HepG2 (cell line): Measurements from ENCODE around the gene CPE. TPM values are rescaled to one million over a fixed set of nuclear protein-coding genes. Genes with fewer than 3 reads are reported as not detected.

Experiments
- ATAC-seq: fragments of 200-7000 bp; cut with Tn5 transposase; 3 replicates; pipeline ENCODE4 v1.9.1; 2020; ENCODE audit warnings: mild to moderate bottlenecking, moderate library complexity
- BruUV-seq: library from RNA; stranded (reverse); fragments of 400-500 nt; replicated peaks from 2 replicates; lab custom pipeline; 2021; lab: Mats Ljungman, UMichigan
- CTCF ChIA-PET: fragments of 300-600 bp; formaldehyde crosslinking; extraction: SDS; loops from one replicate; lab custom pipeline; 2021; ENCODE audit warnings: low total read pairs, inconsistent platforms, low intra/inter-chr PET ratio; lab: Yijun Ruan, JAX
- POLR2A ChIA-PET: fragments of 350-600 bp; sonication (Branson Sonifier 250); formaldehyde crosslinking; loops from one replicate; lab custom pipeline; 2020; ENCODE audit warnings: antibody characterized with exemption, inconsistent platforms; lab: Yijun Ruan, JAX
- DNase-seq: peaks from one replicate; pipeline ENCODE4 v3.0.0-alpha.2; 2015; ENCODE audit warnings: low spot score
- FAIRE-seq: peaks from 3 replicates; lab custom pipeline; 2011; peaks lifted over from hg19 to GRCh38; lab: Jason Lieb, UNC
- H2AFZ ChIP-seq: one replicate; pipeline ENCODE4 v1.6.1; 2011; ENCODE audit warnings: low read length, inconsistent platforms
- H3K27ac ChIP-seq: fragments of 300-600 bp; 3 replicates; pipeline ENCODE4 v1.8.0; 2011; ENCODE audit warnings: mixed run types, mild to moderate bottlenecking, mixed read lengths, low read length, inconsistent platforms; ENCODE audit not compliant: insufficient read depth; ENCODE audit errors: extremely low read length
- H3K27me3 ChIP-seq, 2 experiments: fragments of 200-600 bp in 1 of 2; 2 replicates in 1 of 2; 3 replicates in 1 of 2; pipeline versions ENCODE4 v1.6.0 to v1.8.0; 2011; ENCODE audit warnings: low read length in 2 of 2, mild to moderate bottlenecking in 2 of 2, moderate library complexity in 2 of 2, inconsistent platforms in 1 of 2; ENCODE audit not compliant: insufficient read depth in 2 of 2, control insufficient read depth in 1 of 2
- H3K36me3 ChIP-seq, 2 experiments: fragments of 200-600 bp in 1 of 2; replicated peaks in 1 of 2; 2 replicates in 1 of 2; 3 replicates in 1 of 2; pipeline versions ENCODE4 v1.5.1 to v1.8.0; 2011; ENCODE audit warnings: low read length in 2 of 2, inconsistent platforms in 1 of 2; ENCODE audit not compliant: insufficient read depth in 2 of 2, control insufficient read depth in 1 of 2
- H3K4me1 ChIP-seq: 2 replicates; pipeline ENCODE4 v1.5.1; 2012; ENCODE audit warnings: low read length, inconsistent platforms; ENCODE audit not compliant: insufficient read depth
- H3K4me2 ChIP-seq: 2 replicates; pipeline ENCODE4 v1.6.0; 2011; ENCODE audit warnings: low read depth, low read length, inconsistent platforms
- H3K4me3 ChIP-seq, 3 experiments: fragments of 200-600 bp in 1 of 3; sonication (generic), shearing (Covaris generic) in 1 of 3; replicated peaks in 1 of 3; 2 replicates each; pipeline ENCODE4 v1.5.1; 2011 to 2016; ENCODE audit warnings: low read length in 3 of 3, inconsistent platforms in 2 of 3, low read depth in 2 of 3, mild to moderate bottlenecking in 2 of 3, control low read depth in 1 of 3, mixed read lengths in 1 of 3; ENCODE audit not compliant: insufficient read depth in 1 of 3
- H3K79me2 ChIP-seq: one replicate; pipeline ENCODE4 v1.6.1; 2011; ENCODE audit warnings: low read length, inconsistent platforms; ENCODE audit not compliant: insufficient read depth
- H3K9ac ChIP-seq: 2 replicates; pipeline ENCODE4 v1.6.0; 2011; ENCODE audit warnings: mild to moderate bottlenecking, low read depth, low read length, inconsistent platforms; ENCODE audit not compliant: insufficient read depth
- H3K9me3 ChIP-seq: 2 replicates; pipeline ENCODE4 v1.5.1; 2012; ENCODE audit warnings: mild to moderate bottlenecking, low read length
- H4K20me1 ChIP-seq: 2 replicates; pipeline ENCODE4 v1.6.0; 2011; ENCODE audit warnings: inconsistent platforms, mild to moderate bottlenecking, low read length, moderate library complexity; ENCODE audit not compliant: insufficient read depth
- MED8 ChIP-seq: sonication (generic); formaldehyde crosslinking; IDR thresholded peaks from 2 replicates; pipeline ENCODE4 v1.8.1; 2023; ENCODE audit warnings: mild to moderate bottlenecking, missing genetic modification reagents; ENCODE audit not compliant: insufficient replicate concordance
- MXI1 ChIP-seq: IDR thresholded peaks from 3 replicates; pipeline ENCODE4 v1.6.1; 2012; ENCODE audit warnings: low read depth, low read length, inconsistent platforms, borderline replicate concordance
- RBFOX2 ChIP-seq: fragments of 200-400 bp; formaldehyde crosslinking; IDR thresholded peaks from 2 replicates; pipeline ENCODE4 v1.6.1; 2017; ENCODE audit warnings: low read depth, mild to moderate bottlenecking, low read length
- RBM22 ChIP-seq: fragments of 200-400 bp; formaldehyde crosslinking; optimal IDR thresholded peaks from 2 replicates; pipeline ENCODE3; 2017; ENCODE audit warnings: mild to moderate bottlenecking, low read length, moderate library complexity
- YEATS2 ChIP-seq: sonication (generic); formaldehyde crosslinking; IDR thresholded peaks from 2 replicates; pipeline ENCODE4 v1.4.0; 2020; ENCODE audit warnings: missing genetic modification reagents, borderline replicate concordance
- ZNF496 ChIP-seq: sonication (generic); formaldehyde crosslinking; IDR thresholded peaks from 2 replicates; pipeline ENCODE4 v1.8.1; 2023; ENCODE audit warnings: mild to moderate bottlenecking, moderate library complexity, missing genetic modification reagents; ENCODE audit not compliant: insufficient replicate concordance
- ZNF629 ChIP-seq: sonication (generic); formaldehyde crosslinking; conservative IDR thresholded peaks from 2 replicates; pipeline ENCODE4 v1.5.0; 2020; ENCODE audit warnings: missing genetic modification reagents
- ZNF841 ChIP-seq: sonication (generic); formaldehyde crosslinking; IDR thresholded peaks from 2 replicates; pipeline ENCODE4 v1.8.1; 2023; ENCODE audit warnings: missing genetic modification reagents, borderline replicate concordance
- ZNF850 ChIP-seq: sonication (generic); formaldehyde crosslinking; conservative IDR thresholded peaks from 2 replicates; pipeline ENCODE4 v1.9.0; 2021; ENCODE audit warnings: mild to moderate bottlenecking, missing genetic modification reagents
- WGBS: methylation state at CpG from one replicate; pipeline ENCODE4 v1.1.6; 2017; ENCODE audit warnings: low lambda C conversion rate; 5-methylcytosine and 5-hydroxymethylcytosine counted together
- in situ Hi-C: cut with HindIII; loops from 2 replicates; pipeline ENCODE4 v1.10.0; 2017; ENCODE audit warnings: low pct_unique_long_range_greater_than_20kb; ENCODE audit not compliant: extremely low pct_ligation_motif_present
- intact Hi-C: fragments of 100-400 bp; cut with micrococcal nuclease; formaldehyde crosslinking; loops from one replicate; pipeline ENCODE4 v1.10.0; 2022; ENCODE audit not compliant: unreplicated experiment
- polyA plus RNA-seq, 8 experiments: library from polyadenylated mRNA; depleted of rRNA in 3 of 8; stranded (reverse) in 7 of 8; unstranded in 1 of 8; fragments of >200 nt; fragmentation: Illumina TruSeq in 4 of 8; extraction: Trizol in 4 of 8; gene quantifications; 2 replicates each; pipeline versions ENCODE4 v1.2.1 to v1.2.3, GENCODE V29; 2011 to 2016; ENCODE audit warnings: low read depth in 4 of 8, missing spikeins in 1 of 8, mixed read lengths in 1 of 8; ENCODE audit not compliant: insufficient read depth in 1 of 8
- total RNA-seq, 5 experiments: library from RNA; depleted of rRNA; stranded (reverse); fragments of >200 nt; fragmentation: Illumina TruSeq; extraction: Trizol; gene quantifications; 2 replicates each; pipeline ENCODE4 v1.2.3, GENCODE V29; 2016; ENCODE audit warnings: low read depth in 1 of 5

CPE gene
- total and polyA plus RNA-seq, 2 of the 13 experiments (the other 11 are each of a cell fraction or from before 2014, with no cell fraction given): 268 to 852 TPM

DNA sequence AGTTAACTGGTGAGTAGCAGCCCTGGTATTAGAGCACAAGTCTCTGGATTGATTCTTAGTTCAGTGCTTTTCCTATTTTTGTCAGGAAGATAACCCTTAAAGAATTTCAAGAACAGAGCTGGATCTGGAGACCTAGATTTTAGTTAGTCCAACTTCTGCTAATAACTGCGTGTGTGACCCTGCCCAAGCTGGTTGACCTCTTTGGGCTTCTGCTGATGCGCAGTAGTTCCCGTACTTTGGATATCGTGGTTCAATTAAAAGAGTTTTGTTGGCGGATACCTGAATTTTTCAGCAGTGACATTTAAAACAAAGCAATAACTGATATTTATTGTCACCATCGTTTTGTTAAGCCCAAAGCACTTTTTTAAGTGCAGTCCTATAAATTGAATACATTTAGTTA is 42.1 kb upstream of the CPE start:
- Histone ChIP-seq H3K4me2 (peak overlapping the region; percentile 24; the same call in 1 of the 2 replicates), H3K4me1 (peaks cover 69% of the 10 kb centered on the region), H2AFZ (no peak overlapping the region), H3K9ac (no peak overlapping the region), H3K9me3 (no peaks in the 10 kb centered on the region), H3K79me2 (peaks cover 75% of the 10 kb centered on the region), H3K27me3 (no peaks in the 10 kb centered on the region), H4K20me1 (peaks cover 95% of the 10 kb centered on the region), H3K4me3 (no peak overlapping the region)
- POLR2A ChIA-PET: interaction anchor here (1.4 kb wide), 1 partner anchor 11 kb away, joined by 3 read pairs; no protein-coding TSS in a partner anchor
- CTCF ChIA-PET: no interaction called here
- no peak for ATAC-seq
- no peak for DNase-seq
- intact Hi-C loops (no loop called here), in situ Hi-C loops (no loop called here)
- WGBS: 93% methylated on average over 6 of the region's 6 CpGs
- FAIRE-seq: no peak
- BruUV-seq: no TSS peak
- TF ChIP-seq ZNF850 (CRISPR knock-in tag): no peak
- TF ChIP-seq YEATS2: no peak
- TF ChIP-seq RBFOX2: peak; percentile 9
- TF ChIP-seq RBM22: peak; percentile 63
- no peak for TF ChIP-seq ZNF496 (CRISPR knock-in tag)
- TF ChIP-seq ZNF841 (CRISPR knock-in tag): no peak
- TF ChIP-seq MED8 (CRISPR knock-in tag): no peak
- no peak for TF ChIP-seq MXI1
- peak; percentile 30; the same call in 1 of the 2 replicates for TF ChIP-seq ZNF629 (CRISPR knock-in tag)
- TF ChIP-seq, all 625 proteins: peak for 3
- no peak overlapping the region for H3K27ac ChIP-seq
- peaks cover 5 to 67% of the 10 kb centered on the region in 2 experiments for H3K36me3 ChIP-seq
